Endothelial cell of umbilical vein (primary cell): ENCODE results near the gene OAF. TPM values are rescaled to one million over a fixed set of nuclear protein-coding genes. Genes with fewer than 3 reads are reported as not detected.
A peak's percentile ranks its signal among the peaks of the same experiment; 100 is the strongest.

Experiments
- BruUV-seq: library from RNA; stranded (reverse); fragments of 400-500 nt; replicated peaks from 2 replicates; lab custom pipeline; 2021; lab: Mats Ljungman, UMichigan
- CTCF ChIA-PET: fragments of 300-600, 350-600 bp; sonication (Branson Sonifier 250); formaldehyde crosslinking; loops from one replicate; lab custom pipeline; 2021; ENCODE audit warnings: antibody characterized with exemption, inconsistent platforms; lab: Charles Lee
- POLR2A ChIA-PET: fragments of 300-600, 350-600 bp; sonication (Branson Sonifier 250); formaldehyde crosslinking; loops from one replicate; lab custom pipeline; 2021; ENCODE audit warnings: antibody characterized with exemption, inconsistent platforms; lab: Charles Lee
- DNase-seq: peaks from one replicate; pipeline ENCODE4 v3.0.0-alpha.2; 2011; ENCODE audit warnings: low read depth, low spot score
- FAIRE-seq: peaks from 2 replicates; lab custom pipeline; 2011; peaks lifted over from hg19 to GRCh38; lab: Jason Lieb, UNC
- H2AFZ ChIP-seq: 2 replicates; pipeline ENCODE4 v1.6.0; 2012; ENCODE audit warnings: low read depth, low read length, control low read depth, inconsistent platforms
- H3K27ac ChIP-seq: 2 replicates; pipeline ENCODE4 v1.5.1; 2011; ENCODE audit warnings: low read depth, mild to moderate bottlenecking, control low read depth, low read length, moderate library complexity; ENCODE audit not compliant: insufficient read depth
- H3K27me3 ChIP-seq, 2 experiments: 2 replicates each; pipeline versions ENCODE4 v1.6.0 to v1.6.1; 2011; ENCODE audit warnings: low read length in 2 of 2, mixed read lengths in 1 of 2; ENCODE audit not compliant: control insufficient read depth in 2 of 2, insufficient read depth in 2 of 2
- H3K36me3 ChIP-seq, 2 experiments: 2 replicates in 1 of 2; 3 replicates in 1 of 2; pipeline ENCODE4 v1.5.1; 2011; ENCODE audit warnings: low read length in 2 of 2, mild to moderate bottlenecking in 1 of 2, moderate library complexity in 1 of 2; ENCODE audit not compliant: control insufficient read depth in 2 of 2, insufficient read depth in 2 of 2; ENCODE audit errors: extremely low read depth in 1 of 2
- H3K4me1 ChIP-seq: 3 replicates; pipeline ENCODE4 v1.5.1; 2011; ENCODE audit warnings: mild to moderate bottlenecking, low read length; ENCODE audit not compliant: control insufficient read depth, insufficient read depth; ENCODE audit errors: extremely low read depth
- H3K4me2 ChIP-seq: 2 replicates; pipeline ENCODE4 v1.6.1; 2011; ENCODE audit warnings: low read length, control low read depth, mixed read lengths; ENCODE audit not compliant: insufficient read depth
- H3K4me3 ChIP-seq, 3 experiments: fragments of 200-600 bp in 1 of 3; sonication (generic), shearing (Covaris generic) in 1 of 3; replicated peaks in 1 of 3; 2 replicates each; pipeline ENCODE4 v1.5.1; 2011 to 2016; ENCODE audit warnings: control low read depth in 3 of 3, low read length in 3 of 3, mild to moderate bottlenecking in 2 of 3, inconsistent platforms in 1 of 3, low read depth in 1 of 3, moderate library complexity in 1 of 3; ENCODE audit not compliant: insufficient read depth in 1 of 3
- H3K79me2 ChIP-seq: 2 replicates; pipeline ENCODE4 v1.6.0; 2012; ENCODE audit warnings: low read length, inconsistent platforms; ENCODE audit not compliant: control insufficient read depth, insufficient read depth
- H3K9ac ChIP-seq: replicated peaks from 2 replicates; pipeline ENCODE3; 2011; ENCODE audit warnings: low read length, control low read depth; ENCODE audit not compliant: insufficient read depth; ENCODE audit errors: extremely low read depth
- H3K9me1 ChIP-seq: replicated peaks from 3 replicates; pipeline ENCODE4 v1.6.0; 2011; ENCODE audit warnings: mild to moderate bottlenecking, low read length; ENCODE audit not compliant: control insufficient read depth, insufficient read depth; ENCODE audit errors: extremely low read depth
- H3K9me3 ChIP-seq: replicated peaks from 2 replicates; pipeline ENCODE4 v1.5.1; 2012; ENCODE audit warnings: low read length, inconsistent platforms; ENCODE audit not compliant: control insufficient read depth, insufficient read depth
- H4K20me1 ChIP-seq: replicated peaks from 2 replicates; pipeline ENCODE3; 2011; ENCODE audit warnings: mild to moderate bottlenecking, low read length; ENCODE audit not compliant: control insufficient read depth, insufficient read depth; ENCODE audit errors: extremely low read depth
- CTCF ChIP-seq, 2 donors: IDR thresholded peaks; 1 replicate in 1 of 2; 2 replicates in 1 of 2; pipeline ENCODE4 v1.5.1; 2011; ENCODE audit warnings: low read length in 2 of 2, mild to moderate bottlenecking in 2 of 2, moderate library complexity in 2 of 2, control low read depth in 1 of 2, inconsistent platforms in 1 of 2, low read depth in 1 of 2; ENCODE audit not compliant: insufficient read depth in 1 of 2; ENCODE audit errors: extremely low read depth in 1 of 2
- EZH2 ChIP-seq: IDR thresholded peaks from 2 replicates; pipeline ENCODE4 v1.6.1; 2012; ENCODE audit warnings: borderline replicate concordance, low read depth, mild to moderate bottlenecking, moderate library complexity, low read length, inconsistent platforms; ENCODE audit not compliant: severe bottlenecking
- MYC ChIP-seq: IDR thresholded peaks from one replicate; pipeline ENCODE4 v1.6.1; 2011; ENCODE audit warnings: mild to moderate bottlenecking, low read depth, low read length
- POLR2A ChIP-seq: IDR thresholded peaks from 2 replicates; pipeline ENCODE4 v1.6.1; 2012; ENCODE audit warnings: low read depth, mild to moderate bottlenecking, control low read depth, low read length
- dilution Hi-C: fragments of 300-500 bp; cut with MboI; formaldehyde crosslinking; loops from one replicate; pipeline ENCODE4 v1.15.0; 2019; ENCODE audit warnings: low sequenced_read_pairs; ENCODE audit not compliant: extremely low pct_ligation_motif_present
- intact Hi-C: fragments of 100-400 bp; cut with micrococcal nuclease; formaldehyde crosslinking; loops from one replicate; pipeline ENCODE4 v1.10.0; 2022
- polyA plus RNA-seq, 4 experiments: library from polyadenylated mRNA; depleted of rRNA in 3 of 4; stranded (reverse) in 3 of 4; unstranded in 1 of 4; fragments of >200 nt; gene quantifications; 2 replicates each; pipeline versions ENCODE4 v1.2.1 to v1.2.3, GENCODE V29; 2011 to 2012; ENCODE audit warnings: missing spikeins in 1 of 4
- total RNA-seq: library from RNA; stranded (reverse); gene quantifications from 2 replicates; pipeline ENCODE4 v1.2.3, GENCODE V29; 2021

Gene OAF
- total and polyA plus RNA-seq, 2 donors (not counting 3 experiments of a cell fraction or from before 2014, with no cell fraction given): 32.1 to 33.8 TPM

- Histone ChIP-seq H3K9me1 (no peaks in the 10 kb centered on the region), H3K27me3 (peaks cover 26 to 54% of the 10 kb centered on the region in 2 experiments), H3K36me3 (no peaks in the 10 kb centered on the region), H3K79me2 (no peaks in the 10 kb centered on the region), H4K20me1 (no peaks in the 10 kb centered on the region), H3K4me3 (no peak within 1 kb of the TSS), H3K4me2 (no peak within 1 kb of the TSS), H2AFZ (no peak within 1 kb of the TSS), H3K9me3 (no peaks in the 10 kb centered on the region), H3K27ac (no peak within 1 kb of the TSS), H3K4me1 (no peaks in the 10 kb centered on the region), H3K9ac (no peak within 1 kb of the TSS)
- intact Hi-C loops: no loop called here
- TF ChIP-seq POLR2A (no peak), CTCF (IDR thresholded peaks at IDR 0.05; ENCODE audit: extremely low read depth in 1 of 2, insufficient read depth in 1 of 2, low read depth in 1 of 2, low read length in 2 of 2) (peak in 1 of 2 donors; percentile 13), MYC (no peak), EZH2 (peak; percentile 87)
- ChIA-PET POLR2A (no interaction called here), CTCF (interaction anchor here (13.8 kb wide), 1 partner anchor 62 kb away, joined by 327 read pairs; no protein-coding TSS in a partner anchor)
- BruUV-seq: no TSS peak
- FAIRE-seq: no peak
- DNase-seq: no peak
- dilution Hi-C loops: no loop called here
These were observed 29.1 kb downstream of the OAF start, which contains the start of gene POU2F3 for GRCh38 chr11:120239713-120240640. Gene POU2F3 (plus strand): TSS chr11:120240140. CDS start chr11:120240344, 204 bp downstream.
